Activated CD4-positive, CD25-positive, alpha-beta regulatory T cell treated with anti-CD3 and anti-CD28 coated beads, Interleukin-2, amount 50 U/mL, for 24 hours (primary cell): ENCODE data around the gene MAD1L1.

ENCODE experiments used
- ATAC-seq, 2 donors: fragments of 150-1000 bp; cut with Tn5 transposase; one replicate each; pipeline ENCODE4 v1.10.0; 2021; ENCODE audit warnings: mild to moderate bottlenecking in 1 of 2, moderate library complexity in 1 of 2

Gene MAD1L1

GRCh38 chr7:2099048-2099957, 133.4 kb downstream of the MAD1L1 start:
- ATAC-seq: peak; percentile 55 to 71

GRCh38 chr7:2098496-2098895, 134.2 kb downstream of the MAD1L1 start:
- no peak for ATAC-seq

- no peak for ATAC-seq
These were observed 134.7 kb downstream of the MAD1L1 start for GRCh38 chr7:2098056-2098455.

- no peak for ATAC-seq
These were observed 135.3 kb downstream of the MAD1L1 start for GRCh38 chr7:2097492-2097891.

- ATAC-seq: no peak
These were observed 135.9 kb downstream of the MAD1L1 start for GRCh38 chr7:2096692-2097387.

- ATAC-seq: no peak
These were observed 137.3 kb downstream of the MAD1L1 start for GRCh38 chr7:2095436-2095835.

- no peak for ATAC-seq
These were observed 138.2 kb downstream of the MAD1L1 start for GRCh38 chr7:2094454-2095045.

GRCh38 chr7:2093843-2094220, 138.9 kb downstream of the MAD1L1 start:
- no peak for ATAC-seq

- no peak for ATAC-seq
These were observed 139.4 kb downstream of the MAD1L1 start for GRCh38 chr7:2093215-2093842.

GRCh38 chr7:2092279-2092678, 140.5 kb downstream of the MAD1L1 start:
- ATAC-seq: no peak

GRCh38 chr7:2090526-2091520, 141.9 kb downstream of the MAD1L1 start:
- ATAC-seq: no peak

- no peak for ATAC-seq
These were observed 143.9 kb downstream of the MAD1L1 start for GRCh38 chr7:2088801-2089200.

- ATAC-seq: no peak
These were observed 145.0 kb downstream of the MAD1L1 start for GRCh38 chr7:2087744-2088143.

- ATAC-seq: no peak
These were observed 146.5 kb downstream of the MAD1L1 start for GRCh38 chr7:2086229-2086628.

- ATAC-seq: no peak
These were observed 146.9 kb downstream of the MAD1L1 start for GRCh38 chr7:2085804-2086203.

GRCh38 chr7:2084781-2085505, 147.8 kb downstream of the MAD1L1 start:
- ATAC-seq: peak in 1 of 2 donors; percentile 17

GRCh38 chr7:2084331-2084730, 148.4 kb downstream of the MAD1L1 start:
- no peak for ATAC-seq

- ATAC-seq: no peak
These were observed 149.4 kb downstream of the MAD1L1 start for GRCh38 chr7:2083362-2083761.

GRCh38 chr7:2082139-2082998, 150.4 kb downstream of the MAD1L1 start:
- no peak for ATAC-seq

GRCh38 chr7:2081526-2082135, 151.1 kb downstream of the MAD1L1 start:
- ATAC-seq: no peak
